Dedifferentiated amniotic fluid mesenchymal stem cell (primary cell): ENCODE measurements around the gene STIP1.
"Not testable (repeated sequence)": the region's sequence is repeated elsewhere in the genome, so short reads cannot be mapped to it uniquely, and the experiment has no call there.

ENCODE experiments used
- DNase-seq: peaks from one replicate; pipeline ENCODE4 v3.0.0-alpha.2; 2016; ENCODE audit errors: extremely low spot score

STIP1 gene

GRCh38 chr11:64237484-64237951, 51.5 kb downstream of the STIP1 start:
- no peak for DNase-seq

GRCh38 chr11:64238076-64238475, 52.1 kb downstream of the STIP1 start:
- DNase-seq, result no peak

GRCh38 chr11:64238999-64239398, 53.0 kb downstream of the STIP1 start:
- DNase-seq, result no peak

- no peak for DNase-seq
Observed at GRCh38 chr11:64239662-64240434, 53.9 kb downstream of the STIP1 start.

GRCh38 chr11:64240435-64241240, 54.7 kb downstream of the STIP1 start, which contains the start of gene FKBP2:
Gene FKBP2 (plus strand): TSS chr11:64241095. CDS start chr11:64242388, 1,293 bp downstream.
- DNase-seq, result peak; percentile 92

- peak; percentile 99 for DNase-seq
Observed at GRCh38 chr11:64241241-64241490, 55.2 kb downstream of the STIP1 start.

GRCh38 chr11:64241491-64242374, 55.8 kb downstream of the STIP1 start:
- no peak for DNase-seq

GRCh38 chr11:64243236-64243854, 57.4 kb downstream of the STIP1 start:
- no peak for DNase-seq

- DNase-seq, result no peak
Observed at GRCh38 chr11:64244107-64244506, 58.1 kb downstream of the STIP1 start.

GRCh38 chr11:64244966-64245365, 59.0 kb downstream of the STIP1 start:
- DNase-seq, result no peak

- DNase-seq, result no peak
Observed at GRCh38 chr11:64245401-64245796, 59.4 kb downstream of the STIP1 start.

GRCh38 chr11:64245797-64246620, 60.0 kb downstream of the STIP1 start:
- DNase-seq, result peak; percentile 85

GRCh38 chr11:64246621-64246870, 60.6 kb downstream of the STIP1 start:
- not testable (repeated sequence) for DNase-seq

GRCh38 chr11:64246871-64247728, 61.1 kb downstream of the STIP1 start, which contains the start of gene PPP1R14B:
Gene PPP1R14B (minus strand): TSS chr11:64246943. CDS start chr11:64246673, 270 bp downstream.
- DNase-seq, result peak; percentile 71

GRCh38 chr11:64247729-64248531, 62.0 kb downstream of the STIP1 start:
- no peak for DNase-seq

GRCh38 chr11:64248578-64248977, 62.6 kb downstream of the STIP1 start:
- DNase-seq, result no peak

GRCh38 chr11:64249038-64249437, 63.1 kb downstream of the STIP1 start:
- DNase-seq, result no peak

- DNase-seq, result no peak
Observed at GRCh38 chr11:64249563-64250414, 63.8 kb downstream of the STIP1 start.
